ENCODE measurements around the gene RASGEF1C. TPM values are rescaled to one million over a fixed set of nuclear protein-coding genes. Genes with fewer than 3 reads are reported as not detected.

The RASGEF1C gene
- total RNA-seq, 1 donor from 2014 or later: 0.27 TPM

GRCh38 chr5:180155365-180155926 is 53.6 kb downstream of the RASGEF1C start:
- no peaks in the 10 kb centered on the region for H3K36me3 ChIP-seq
- peaks cover 11% of the 10 kb centered on the region for H3K9me3 ChIP-seq (replicated peaks)
- no peak for TF ChIP-seq CTCF (IDR thresholded peaks at IDR 0.05; ENCODE audit: borderline replicate concordance)
- H3K27ac ChIP-seq (replicated peaks): no peak overlapping the region
- intact Hi-C loops (cut with micrococcal nuclease): no loop called here
- H3K4me3 ChIP-seq: no peak overlapping the region
- DNase-seq: no peak
- H3K4me1 ChIP-seq: peaks cover 11% of the 10 kb centered on the region
- H3K27me3 ChIP-seq (ENCODE audit: low read depth): peaks cover 7% of the 10 kb centered on the region

- no peaks in the 10 kb centered on the region for H3K36me3 ChIP-seq
- intact Hi-C loops (cut with micrococcal nuclease): no loop called here
- DNase-seq: no peak
Measured at GRCh38 chr5:180154821-180155364, 54.1 kb downstream of the RASGEF1C start.

GRCh38 chr5:180153991-180154390 is 55.0 kb downstream of the RASGEF1C start:
- Histone ChIP-seq H3K27me3 (ENCODE audit: low read depth) (no peaks in the 10 kb centered on the region), H3K4me3 (no peak overlapping the region), H3K36me3 (no peaks in the 10 kb centered on the region), H3K4me1 (peaks cover 11% of the 10 kb centered on the region), H3K9me3 (replicated peaks) (peaks cover 24% of the 10 kb centered on the region), H3K27ac (replicated peaks) (no peak overlapping the region)
- intact Hi-C loops (cut with micrococcal nuclease): no loop called here
- no peak for TF ChIP-seq CTCF (IDR thresholded peaks at IDR 0.05; ENCODE audit: borderline replicate concordance)
- DNase-seq: no peak

More at GRCh38 chr5:180154821-180155364, 54.1 kb downstream of the RASGEF1C start:
- peaks cover 15% of the 10 kb centered on the region for H3K9me3 ChIP-seq (replicated peaks)
- no peak overlapping the region for H3K4me3 ChIP-seq
- peaks cover 11% of the 10 kb centered on the region for H3K4me1 ChIP-seq
- H3K27ac ChIP-seq (replicated peaks): no peak overlapping the region
- peaks cover 2% of the 10 kb centered on the region for H3K27me3 ChIP-seq (ENCODE audit: low read depth)
- no peak for TF ChIP-seq CTCF (IDR thresholded peaks at IDR 0.05; ENCODE audit: borderline replicate concordance)

GRCh38 chr5:180153099-180153498 is 55.9 kb downstream of the RASGEF1C start:
- no peak for TF ChIP-seq CTCF (IDR thresholded peaks at IDR 0.05; ENCODE audit: borderline replicate concordance)
- H3K4me1 ChIP-seq: peaks cover 11% of the 10 kb centered on the region
- DNase-seq: no peak
- intact Hi-C loops (cut with micrococcal nuclease): no loop called here
- H3K27ac ChIP-seq (replicated peaks): no peak overlapping the region
- no peaks in the 10 kb centered on the region for H3K27me3 ChIP-seq (ENCODE audit: low read depth)
- no peak overlapping the region for H3K4me3 ChIP-seq
- no peaks in the 10 kb centered on the region for H3K36me3 ChIP-seq
- peaks cover 31% of the 10 kb centered on the region for H3K9me3 ChIP-seq (replicated peaks)

GRCh38 chr5:180143656-180144364 is 65.2 kb downstream of the RASGEF1C start:
- H3K36me3 ChIP-seq: no peaks in the 10 kb centered on the region
- no peak for TF ChIP-seq CTCF (IDR thresholded peaks at IDR 0.05; ENCODE audit: borderline replicate concordance)
- intact Hi-C loops (cut with micrococcal nuclease): no loop called here
- no peak for DNase-seq
- no peaks in the 10 kb centered on the region for H3K4me1 ChIP-seq
- no peak overlapping the region for H3K4me3 ChIP-seq
- H3K9me3 ChIP-seq (replicated peaks): peaks cover 27% of the 10 kb centered on the region
- H3K27me3 ChIP-seq (ENCODE audit: low read depth): peaks cover 56% of the 10 kb centered on the region
- H3K27ac ChIP-seq (replicated peaks): no peak overlapping the region

Measured in left ventricle myocardium inferior (tissue), 1 donor.